ENCODE data around the gene HPCAL4.

The HPCAL4 gene

GRCh38 chr1:39700348-39700747 lies 9.1 kb upstream of the HPCAL4 start:
- DNase-seq = no peak

GRCh38 chr1:39699419-39699818 lies 8.2 kb upstream of the HPCAL4 start:
- no peak for DNase-seq

- no peak for DNase-seq
Observed at GRCh38 chr1:39698568-39698967, 7.3 kb upstream of the HPCAL4 start.

- DNase-seq = no peak
Observed at GRCh38 chr1:39696448-39696847, 5.2 kb upstream of the HPCAL4 start.

- no peak for DNase-seq
Observed at GRCh38 chr1:39695016-39695415, 3.8 kb upstream of the HPCAL4 start.

GRCh38 chr1:39694026-39694425 lies 2.8 kb upstream of the HPCAL4 start:
- DNase-seq = no peak

GRCh38 chr1:39692152-39693074 lies 1.2 kb upstream of the HPCAL4 start:
- DNase-seq = no peak

GRCh38 chr1:39690794-39691382 lies 345 bp downstream of the HPCAL4 start:
- DNase-seq = no peak

- no peak for DNase-seq
Observed at GRCh38 chr1:39690225-39690624, 1.0 kb downstream of the HPCAL4 start.

- no peak for DNase-seq
Observed at GRCh38 chr1:39689635-39690034, 1.6 kb downstream of the HPCAL4 start.

- DNase-seq = no peak
Observed at GRCh38 chr1:39689214-39689613, 2.0 kb downstream of the HPCAL4 start.

- no peak for DNase-seq
Observed at GRCh38 chr1:39688706-39689105, 2.5 kb downstream of the HPCAL4 start.

- DNase-seq = no peak
Observed at GRCh38 chr1:39687243-39687642, 4.0 kb downstream of the HPCAL4 start.

GRCh38 chr1:39685071-39685470 lies 6.2 kb downstream of the HPCAL4 start:
- no peak for DNase-seq

- no peak for DNase-seq
Observed at GRCh38 chr1:39684313-39684664, 6.9 kb downstream of the HPCAL4 start.

GRCh38 chr1:39683591-39684312 lies 7.5 kb downstream of the HPCAL4 start:
- DNase-seq = peak in 1 of 2 experiments; percentile 42

- DNase-seq = no peak
Observed at GRCh38 chr1:39681999-39682398, 9.2 kb downstream of the HPCAL4 start.

GRCh38 chr1:39681294-39681693 lies 9.9 kb downstream of the HPCAL4 start:
- DNase-seq = no peak

GRCh38 chr1:39680751-39681150 lies 10.5 kb downstream of the HPCAL4 start:
- DNase-seq = no peak

- no peak for DNase-seq
Observed at GRCh38 chr1:39679821-39680220, 11.4 kb downstream of the HPCAL4 start.

- DNase-seq = no peak
Observed at GRCh38 chr1:39678889-39679288, 12.3 kb downstream of the HPCAL4 start.

GRCh38 chr1:39677645-39678044 lies 13.6 kb downstream of the HPCAL4 start:
- DNase-seq = no peak

GRCh38 chr1:39676948-39677548 lies 14.2 kb downstream of the HPCAL4 start:
- no peak for DNase-seq
